ENCODE results near the gene TSPOAP1.

TSPOAP1 gene

DNA sequence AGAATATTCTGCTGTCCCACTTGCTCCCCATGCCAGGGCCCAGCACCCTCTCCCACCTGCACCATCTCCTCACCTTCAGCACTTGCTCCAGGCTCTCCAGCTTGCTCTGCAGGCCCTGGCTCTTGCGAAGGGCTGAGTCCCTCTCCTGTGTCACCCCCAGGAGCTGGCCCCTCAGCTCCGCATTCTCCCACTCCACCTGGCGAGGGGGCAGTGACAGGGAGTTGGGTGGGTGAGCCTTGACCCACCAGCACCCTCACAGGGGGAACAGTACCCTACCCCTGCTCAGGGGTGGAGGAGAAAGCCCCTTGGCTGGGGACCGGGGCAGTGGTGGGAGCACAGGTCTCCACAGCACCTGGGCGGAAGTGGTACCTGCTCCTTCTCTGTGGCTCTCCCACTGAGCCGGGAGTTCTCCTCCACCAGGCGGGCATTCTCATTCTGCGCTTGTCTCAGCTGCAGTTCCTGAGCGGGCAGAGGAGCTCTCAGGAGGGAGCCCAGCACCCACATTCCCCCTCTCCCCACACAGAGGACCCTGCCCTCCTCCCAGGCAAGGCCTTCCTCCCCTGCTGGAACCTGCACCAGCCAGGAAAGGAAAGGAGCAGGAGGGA is 5.9 kb downstream of the TSPOAP1 start:
- TF ChIP-seq, protein P1, sequence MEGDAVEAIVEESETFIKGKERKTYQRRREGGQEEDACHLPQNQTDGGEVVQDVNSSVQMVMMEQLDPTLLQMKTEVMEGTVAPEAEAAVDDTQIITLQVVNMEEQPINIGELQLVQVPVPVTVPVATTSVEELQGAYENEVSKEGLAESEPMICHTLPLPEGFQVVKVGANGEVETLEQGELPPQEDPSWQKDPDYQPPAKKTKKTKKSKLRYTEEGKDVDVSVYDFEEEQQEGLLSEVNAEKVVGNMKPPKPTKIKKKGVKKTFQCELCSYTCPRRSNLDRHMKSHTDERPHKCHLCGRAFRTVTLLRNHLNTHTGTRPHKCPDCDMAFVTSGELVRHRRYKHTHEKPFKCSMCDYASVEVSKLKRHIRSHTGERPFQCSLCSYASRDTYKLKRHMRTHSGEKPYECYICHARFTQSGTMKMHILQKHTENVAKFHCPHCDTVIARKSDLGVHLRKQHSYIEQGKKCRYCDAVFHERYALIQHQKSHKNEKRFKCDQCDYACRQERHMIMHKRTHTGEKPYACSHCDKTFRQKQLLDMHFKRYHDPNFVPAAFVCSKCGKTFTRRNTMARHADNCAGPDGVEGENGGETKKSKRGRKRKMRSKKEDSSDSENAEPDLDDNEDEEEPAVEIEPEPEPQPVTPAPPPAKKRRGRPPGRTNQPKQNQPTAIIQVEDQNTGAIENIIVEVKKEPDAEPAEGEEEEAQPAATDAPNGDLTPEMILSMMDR (IDR thresholded peaks at IDR 0.05; ENCODE audit: insufficient read depth, low read depth, low read length, missing control alignments), result no peak
- DNase-seq (ENCODE audit: low read depth), result no peak
- H3K4me3 ChIP-seq (ENCODE audit: low read length), result no peak overlapping the region

DNA sequence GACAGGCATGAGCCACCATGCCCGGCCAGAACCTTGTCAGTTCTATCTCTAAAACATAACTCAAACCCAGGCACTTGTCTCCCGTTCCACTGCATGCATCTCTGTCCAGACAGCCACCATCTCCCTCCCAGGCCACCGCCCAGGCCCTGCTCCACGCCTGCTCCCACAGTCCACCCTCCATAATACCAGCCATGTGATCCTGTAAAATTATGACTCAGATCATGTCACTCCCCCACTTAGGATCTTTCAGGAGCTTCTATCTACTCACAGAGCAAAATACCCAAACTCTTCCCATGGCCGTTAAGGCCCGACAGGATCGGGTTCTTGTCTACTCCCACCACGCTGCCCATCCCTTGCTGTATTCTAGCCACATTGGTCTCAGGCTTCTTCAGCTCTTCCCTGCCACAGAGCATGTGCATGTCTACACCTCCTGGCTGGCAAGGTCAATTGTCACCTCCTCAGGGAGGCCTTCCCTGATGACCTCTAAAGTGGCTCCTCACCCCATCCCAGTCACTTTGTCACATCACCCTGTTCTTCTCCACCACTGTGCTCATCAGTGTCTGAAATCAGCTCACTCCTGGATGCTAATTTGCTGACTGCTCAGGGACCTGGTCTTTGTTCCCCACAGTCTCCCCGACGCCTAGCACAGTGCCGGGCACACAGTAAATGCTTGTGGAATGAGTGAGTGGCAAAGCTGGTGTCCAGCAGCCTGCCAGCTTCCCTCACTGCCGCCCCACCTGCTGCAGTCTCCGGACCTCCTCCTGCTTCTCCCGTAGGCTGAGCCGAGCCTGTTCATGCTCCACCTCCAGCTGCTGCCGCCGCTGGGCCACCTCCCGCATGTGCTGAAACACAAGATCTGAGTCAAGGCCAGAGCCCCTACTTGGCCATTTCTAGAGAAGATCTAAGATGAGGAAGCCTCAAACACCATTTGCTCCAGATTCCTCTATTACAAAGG is 6.7 kb downstream of the TSPOAP1 start:
- no peak overlapping the region for H3K4me3 ChIP-seq (ENCODE audit: low read length)
- TF ChIP-seq, protein P1 (IDR thresholded peaks at IDR 0.05; ENCODE audit: insufficient read depth, low read depth, low read length, missing control alignments), result no peak
- DNase-seq (ENCODE audit: low read depth), result no peak

DNA sequence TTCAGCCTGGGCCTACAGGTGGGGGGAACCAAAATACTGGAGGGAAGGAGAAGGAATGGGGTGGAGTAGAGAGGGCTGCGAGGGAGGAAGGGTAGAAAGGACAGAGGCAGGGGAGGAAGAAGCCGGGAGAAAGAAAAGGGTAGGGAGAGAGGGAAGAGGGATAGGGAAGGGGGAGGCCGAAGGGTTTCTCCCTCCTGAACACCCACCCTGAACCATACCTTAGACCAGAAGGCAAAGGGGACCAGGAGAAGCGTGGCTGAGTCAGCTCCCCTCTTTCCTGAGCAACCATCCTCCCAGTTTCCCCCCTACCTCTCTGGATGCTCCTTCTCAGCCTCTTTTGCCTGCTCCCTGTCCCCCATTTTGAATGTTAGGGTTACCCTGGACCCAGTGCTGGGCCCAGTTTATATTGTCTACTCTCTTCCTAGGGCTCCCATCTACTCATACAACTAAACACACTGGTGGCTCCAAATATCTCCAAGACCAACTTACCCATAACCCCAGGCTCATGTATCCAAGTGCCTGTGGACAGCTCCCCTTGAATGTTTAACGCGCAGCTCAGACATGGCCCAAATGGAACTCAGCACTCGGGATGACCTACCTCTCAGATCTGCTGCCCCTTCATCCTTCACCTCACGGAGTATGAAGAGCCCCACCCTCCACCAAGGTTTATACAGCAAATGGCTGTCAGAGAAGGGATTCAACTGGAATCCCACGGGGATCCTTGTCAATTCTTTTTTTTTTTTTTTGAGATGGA is 7.8 kb downstream of the TSPOAP1 start:
- no peak overlapping the region for H3K4me3 ChIP-seq (ENCODE audit: low read length)
- TF ChIP-seq, protein P1 (IDR thresholded peaks at IDR 0.05; ENCODE audit: insufficient read depth, low read depth, low read length, missing control alignments), result no peak
- no peak for DNase-seq (ENCODE audit: low read depth)

DNA sequence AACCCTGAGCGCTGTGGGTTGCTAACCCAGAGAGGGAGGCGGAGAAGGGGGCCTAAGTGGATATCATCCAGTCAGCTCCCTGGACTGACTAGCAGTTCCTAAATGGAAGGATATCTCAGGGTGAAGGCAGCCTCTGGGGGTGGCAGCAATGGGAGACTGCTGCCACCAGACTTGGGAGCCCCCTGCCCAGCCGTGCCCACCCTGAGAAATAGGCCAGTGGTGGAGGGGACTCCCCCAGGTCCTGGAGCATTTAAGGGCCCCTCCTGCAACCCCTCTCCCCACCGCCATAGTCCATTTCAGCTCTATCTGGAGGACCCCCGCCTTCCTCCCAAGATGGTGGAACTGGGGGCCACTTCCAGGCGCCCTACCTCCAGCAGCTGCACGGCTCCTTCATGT is 8.4 kb downstream of the TSPOAP1 start:
- TF ChIP-seq, protein P1 (IDR thresholded peaks at IDR 0.05; ENCODE audit: insufficient read depth, low read depth, low read length, missing control alignments), result no peak
- no peak for DNase-seq (ENCODE audit: low read depth)
- H3K4me3 ChIP-seq (ENCODE audit: low read length), result no peak overlapping the region

DNA sequence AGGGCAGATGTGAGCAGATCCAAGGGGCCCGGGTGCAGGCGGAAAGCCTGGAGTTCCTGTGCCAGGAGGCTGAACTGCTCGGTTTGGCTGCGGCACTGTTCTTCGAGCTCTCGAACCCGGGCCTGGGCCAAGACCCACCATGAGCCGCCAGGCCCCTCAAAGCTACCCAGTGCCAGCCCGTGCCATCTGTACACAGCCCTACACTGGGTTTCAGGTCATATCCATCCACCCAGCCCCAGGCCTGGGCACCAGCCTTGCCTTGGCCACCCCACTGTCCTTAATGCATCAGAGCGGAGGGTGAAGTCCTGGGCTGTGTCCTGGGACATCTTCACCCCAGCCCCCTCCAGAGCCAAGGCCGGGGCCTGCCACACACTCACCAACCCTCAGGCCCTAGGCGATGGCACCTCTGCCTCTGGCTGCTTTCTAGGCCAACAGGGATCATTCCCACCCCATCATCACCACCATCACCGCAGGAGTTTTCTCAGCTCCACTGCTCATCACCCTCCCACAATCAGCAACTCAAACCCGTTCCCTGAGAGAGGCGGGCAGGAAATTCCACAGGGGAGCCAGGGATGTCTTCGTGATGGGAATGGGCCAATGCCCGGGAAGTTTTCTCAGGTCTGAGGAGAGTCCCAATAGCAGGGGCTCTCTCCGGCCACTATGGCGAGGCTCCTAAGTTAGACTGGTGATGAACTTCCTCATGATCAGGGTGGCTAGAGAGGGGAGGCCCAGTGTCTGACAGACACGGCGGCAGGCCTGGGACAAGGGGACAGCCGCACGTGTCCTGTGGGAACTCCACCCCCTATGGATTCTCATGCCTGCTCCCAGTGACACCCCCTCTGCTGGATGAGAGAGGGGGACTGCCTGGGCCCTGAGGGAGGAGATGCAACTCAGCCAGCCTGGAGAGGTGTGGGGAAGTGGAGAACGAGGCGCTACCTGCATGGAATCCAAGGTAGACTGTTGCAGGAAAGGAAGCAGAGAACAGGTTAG is 9.1 kb downstream of the TSPOAP1 start:
- TF ChIP-seq, protein P1 (IDR thresholded peaks at IDR 0.05; ENCODE audit: insufficient read depth, low read depth, low read length, missing control alignments), result no peak
- no peak for DNase-seq (ENCODE audit: low read depth)
- H3K4me3 ChIP-seq (ENCODE audit: low read length), result no peak overlapping the region

DNA sequence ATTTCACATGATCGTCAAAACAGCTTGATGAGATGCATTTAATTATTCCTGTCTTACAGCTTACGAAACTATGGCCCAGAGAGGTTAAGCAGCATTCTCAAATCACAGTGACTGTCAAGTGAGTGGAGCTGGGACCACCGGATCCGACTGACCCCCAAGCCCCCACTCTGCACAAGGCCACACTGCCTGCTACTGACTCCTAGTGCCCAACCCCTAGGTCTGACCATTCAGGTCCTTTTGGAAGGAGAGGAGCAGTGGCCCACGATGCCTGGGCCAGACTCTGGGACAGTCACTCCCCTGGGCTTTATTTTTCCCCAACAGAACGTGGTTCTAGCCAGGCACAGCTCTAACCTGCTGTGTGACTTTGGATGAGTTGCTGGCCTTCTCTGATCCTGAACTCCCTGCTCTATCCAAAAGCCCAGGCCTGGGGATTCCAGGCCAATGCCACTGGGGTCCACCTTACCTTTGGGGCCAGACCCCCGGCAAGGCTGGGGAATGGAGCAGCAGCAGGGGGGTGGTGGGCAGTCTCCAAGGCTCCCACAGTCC is 9.9 kb downstream of the TSPOAP1 start:
- TF ChIP-seq, protein P1 (IDR thresholded peaks at IDR 0.05; ENCODE audit: insufficient read depth, low read depth, low read length, missing control alignments), result no peak
- H3K4me3 ChIP-seq (ENCODE audit: low read length), result no peak overlapping the region
- no peak for DNase-seq (ENCODE audit: low read depth)

All from epithelial cell of esophagus (primary cell).